OCI-LY7 (cell line): ENCODE measurements around the gene AKAP8L.

Source experiments
- EZH2phosphoT487 ChIP-seq: fragments of 200-600 bp; sonication (generic); IDR thresholded peaks from 2 replicates; pipeline ENCODE4 v1.6.1; 2018; ENCODE audit warnings: low read depth, borderline replicate concordance, mild to moderate bottlenecking, mixed run types, antibody characterized with exemption, low read length, moderate library complexity, mixed read lengths
- TF ChIP-seq, protein P1 (sequence below): fragments of 200-600 bp; sonication (generic); conservative IDR thresholded peaks from 2 replicates; pipeline ENCODE4 v1.5.1; 2014; ENCODE audit warnings: mild to moderate bottlenecking, antibody characterized with exemption, low read length, moderate library complexity, mixed read lengths

DNA sequence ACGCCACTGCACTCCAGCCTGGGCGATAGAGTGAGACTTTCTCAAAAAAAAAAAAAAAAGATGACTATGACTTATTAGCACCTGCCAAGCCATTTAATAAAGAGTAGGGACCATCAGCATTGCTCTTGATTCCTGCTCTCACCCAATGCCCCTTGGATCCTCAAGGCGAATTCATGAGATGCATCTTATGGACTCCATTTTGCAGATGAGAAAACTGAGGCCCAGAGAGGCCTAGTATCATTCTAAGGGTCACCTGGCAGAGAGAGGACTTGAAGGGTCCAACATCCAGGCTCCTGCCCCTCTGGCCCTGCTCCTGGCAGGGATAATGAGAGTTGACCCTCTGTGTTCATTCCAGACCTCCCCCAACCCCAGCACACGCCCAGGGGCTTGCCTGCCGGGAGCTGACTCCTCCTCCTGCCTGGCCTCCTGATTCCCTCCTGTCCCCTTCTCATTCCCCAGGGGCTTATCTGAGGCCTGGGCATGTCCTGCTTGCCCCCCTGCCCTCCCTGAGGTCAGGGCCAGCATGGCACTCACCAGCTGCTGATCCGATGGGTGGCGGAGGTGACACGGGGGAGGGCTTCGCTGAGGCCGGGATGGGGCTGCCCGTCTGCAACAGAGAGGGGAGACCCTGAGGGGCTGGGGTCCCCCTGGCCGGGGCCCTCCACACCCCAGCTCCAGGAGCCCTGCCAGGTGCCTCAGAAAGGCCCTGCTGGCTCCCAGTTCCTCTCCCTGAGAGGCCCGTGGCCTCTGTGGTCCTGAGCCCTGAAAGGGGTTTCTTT lies 23.5 kb upstream of the AKAP8L start:
- TF ChIP-seq, protein P1, sequence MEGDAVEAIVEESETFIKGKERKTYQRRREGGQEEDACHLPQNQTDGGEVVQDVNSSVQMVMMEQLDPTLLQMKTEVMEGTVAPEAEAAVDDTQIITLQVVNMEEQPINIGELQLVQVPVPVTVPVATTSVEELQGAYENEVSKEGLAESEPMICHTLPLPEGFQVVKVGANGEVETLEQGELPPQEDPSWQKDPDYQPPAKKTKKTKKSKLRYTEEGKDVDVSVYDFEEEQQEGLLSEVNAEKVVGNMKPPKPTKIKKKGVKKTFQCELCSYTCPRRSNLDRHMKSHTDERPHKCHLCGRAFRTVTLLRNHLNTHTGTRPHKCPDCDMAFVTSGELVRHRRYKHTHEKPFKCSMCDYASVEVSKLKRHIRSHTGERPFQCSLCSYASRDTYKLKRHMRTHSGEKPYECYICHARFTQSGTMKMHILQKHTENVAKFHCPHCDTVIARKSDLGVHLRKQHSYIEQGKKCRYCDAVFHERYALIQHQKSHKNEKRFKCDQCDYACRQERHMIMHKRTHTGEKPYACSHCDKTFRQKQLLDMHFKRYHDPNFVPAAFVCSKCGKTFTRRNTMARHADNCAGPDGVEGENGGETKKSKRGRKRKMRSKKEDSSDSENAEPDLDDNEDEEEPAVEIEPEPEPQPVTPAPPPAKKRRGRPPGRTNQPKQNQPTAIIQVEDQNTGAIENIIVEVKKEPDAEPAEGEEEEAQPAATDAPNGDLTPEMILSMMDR, result no peak
- TF ChIP-seq EZH2phosphoT487, result no peak
